Activated B cell treated with CpG ODN at 0.5 μM for 24 hours (primary cell): ENCODE results near the gene SNTA1. TPM values are rescaled to one million over a fixed set of nuclear protein-coding genes. Genes with fewer than 3 reads are reported as not detected.

ENCODE experiments used
- ATAC-seq: fragments of 200-7000 bp; cut with Tn5 transposase; one replicate; pipeline ENCODE4 v1.10.0; 2021; ENCODE audit warnings: low read depth, mild to moderate bottlenecking, moderate library complexity
- CTCF ChIA-PET: fragments of 350-600 bp; sonication (Branson Sonifier 250); formaldehyde crosslinking; loops from one replicate; lab custom pipeline; 2021; ENCODE audit warnings: antibody characterized with exemption; lab: Charles Lee
- POLR2A ChIA-PET: fragments of 350-600 bp; sonication (Branson Sonifier 250); formaldehyde crosslinking; loops from one replicate; lab custom pipeline; 2021; ENCODE audit warnings: antibody characterized with exemption; lab: Charles Lee
- DNase-seq: peaks from one replicate; pipeline ENCODE4 v3.0.0; 2022
- H3K27ac Mint-ChIP-seq: one replicate; pipeline ENCODE4 v1.8.0; 2020; ENCODE audit warnings: mixed read lengths
- H3K27me3 Mint-ChIP-seq: one replicate; pipeline ENCODE4 v1.8.0; 2021; ENCODE audit warnings: mixed read lengths
- H3K36me3 Mint-ChIP-seq: one replicate; pipeline ENCODE4 v1.8.0; 2021; ENCODE audit warnings: low read depth, mixed read lengths
- H3K4me1 Mint-ChIP-seq: one replicate; pipeline ENCODE4 v1.8.0; 2021; ENCODE audit warnings: mixed read lengths
- H3K4me3 Mint-ChIP-seq: one replicate; pipeline ENCODE4 v1.8.0; 2020; ENCODE audit warnings: mild to moderate bottlenecking, mixed read lengths
- H3K9me3 Mint-ChIP-seq: one replicate; pipeline ENCODE4 v1.8.0; 2020; ENCODE audit warnings: mixed read lengths
- intact Hi-C: fragments of 100-400 bp; cut with micrococcal nuclease; formaldehyde crosslinking; loops from one replicate; pipeline ENCODE4 v1.15.1; 2024
- total RNA-seq: library from RNA; stranded (reverse); gene quantifications from 2 replicates; pipeline ENCODE4 v1.2.3, GENCODE V29; 2022
- TF ChIP-seq, protein P1 (sequence below): fragments of 200-600 bp; IDR thresholded peaks from one replicate; pipeline ENCODE4 v1.8.0; 2022; ENCODE audit warnings: antibody characterized with exemption, mild to moderate bottlenecking

SNTA1 gene
- total RNA-seq, 1 donor from 2014 or later, result 2.0 TPM

DNA sequence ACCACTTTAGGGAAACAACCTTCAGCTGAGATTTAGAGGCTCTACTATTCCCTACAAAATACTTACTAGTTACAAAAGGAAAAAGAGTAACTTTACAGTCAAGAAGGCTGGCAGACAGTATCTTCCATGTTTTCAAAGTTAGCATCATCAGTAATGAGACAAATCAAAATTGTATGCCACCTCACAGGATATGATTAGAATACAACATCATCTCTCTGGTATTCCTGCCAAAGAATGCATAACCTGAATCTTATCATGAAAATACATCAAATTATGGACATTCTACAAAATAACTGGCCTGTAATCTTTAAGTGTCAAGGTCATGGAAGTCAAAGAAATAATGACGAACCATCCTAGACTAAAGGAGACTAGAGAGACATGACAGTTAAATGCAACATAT, 80.7 kb downstream of the SNTA1 start:
- Mint-ChIP-seq H3K4me1 (no peaks in the 10 kb centered on the region), H3K27ac (no peak overlapping the region), H3K27me3 (no peaks in the 10 kb centered on the region), H3K4me3 (no peak overlapping the region), H3K36me3 (peaks cover 86% of the 10 kb centered on the region), H3K9me3 (no peaks in the 10 kb centered on the region)
- DNase-seq (no peak), ATAC-seq (no peak)
- TF ChIP-seq, protein P1, sequence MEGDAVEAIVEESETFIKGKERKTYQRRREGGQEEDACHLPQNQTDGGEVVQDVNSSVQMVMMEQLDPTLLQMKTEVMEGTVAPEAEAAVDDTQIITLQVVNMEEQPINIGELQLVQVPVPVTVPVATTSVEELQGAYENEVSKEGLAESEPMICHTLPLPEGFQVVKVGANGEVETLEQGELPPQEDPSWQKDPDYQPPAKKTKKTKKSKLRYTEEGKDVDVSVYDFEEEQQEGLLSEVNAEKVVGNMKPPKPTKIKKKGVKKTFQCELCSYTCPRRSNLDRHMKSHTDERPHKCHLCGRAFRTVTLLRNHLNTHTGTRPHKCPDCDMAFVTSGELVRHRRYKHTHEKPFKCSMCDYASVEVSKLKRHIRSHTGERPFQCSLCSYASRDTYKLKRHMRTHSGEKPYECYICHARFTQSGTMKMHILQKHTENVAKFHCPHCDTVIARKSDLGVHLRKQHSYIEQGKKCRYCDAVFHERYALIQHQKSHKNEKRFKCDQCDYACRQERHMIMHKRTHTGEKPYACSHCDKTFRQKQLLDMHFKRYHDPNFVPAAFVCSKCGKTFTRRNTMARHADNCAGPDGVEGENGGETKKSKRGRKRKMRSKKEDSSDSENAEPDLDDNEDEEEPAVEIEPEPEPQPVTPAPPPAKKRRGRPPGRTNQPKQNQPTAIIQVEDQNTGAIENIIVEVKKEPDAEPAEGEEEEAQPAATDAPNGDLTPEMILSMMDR, result no peak
- ChIA-PET CTCF (no interaction called here), POLR2A (no interaction called here)
- intact Hi-C loops, result no loop called here

DNA sequence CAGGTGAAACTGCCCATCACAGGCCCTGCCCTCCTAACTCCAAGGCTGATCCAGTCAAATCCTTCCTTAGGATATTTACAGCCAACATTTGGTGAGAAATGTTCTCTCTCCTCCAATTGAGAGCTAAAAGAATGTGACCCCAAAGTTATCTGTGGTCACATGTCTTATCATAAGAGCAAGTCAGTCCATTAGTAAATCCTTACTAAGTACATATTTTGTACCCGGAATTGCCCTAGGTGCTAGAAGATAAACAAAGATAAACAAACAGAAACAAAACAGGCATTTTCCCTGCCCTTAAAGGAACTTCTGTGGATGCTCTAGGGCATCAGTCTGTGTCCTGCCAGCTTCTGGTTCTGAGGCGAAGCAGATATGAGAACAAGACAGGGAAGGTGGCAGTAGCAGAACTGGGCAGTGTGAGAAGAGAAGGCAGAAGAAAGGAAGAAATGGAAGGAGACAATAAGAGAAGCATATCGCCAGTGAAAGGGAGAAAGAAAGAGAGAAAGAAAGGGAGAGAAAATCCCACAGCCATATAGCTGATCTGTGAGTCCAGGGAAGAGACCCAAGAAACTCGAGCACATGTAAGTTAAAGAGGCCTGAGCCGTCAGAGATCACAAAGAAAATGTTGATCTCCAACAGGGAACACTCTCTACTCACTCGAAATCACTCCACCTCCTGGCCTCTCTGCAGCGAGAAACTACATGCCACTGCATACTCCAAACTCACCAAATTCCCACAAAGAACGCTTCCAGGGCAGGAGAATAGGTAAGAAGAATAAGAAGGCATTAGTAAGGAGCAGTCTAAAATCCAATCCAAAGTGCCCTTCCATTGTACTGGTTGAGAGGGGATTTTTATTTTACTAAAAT, 83.9 kb downstream of the SNTA1 start:
- intact Hi-C loops, result no loop called here
- Mint-ChIP-seq H3K27me3 (no peaks in the 10 kb centered on the region), H3K4me1 (no peaks in the 10 kb centered on the region), H3K27ac (no peak overlapping the region), H3K4me3 (no peak overlapping the region), H3K36me3 (peaks cover 78% of the 10 kb centered on the region), H3K9me3 (no peaks in the 10 kb centered on the region)
- TF ChIP-seq, protein P1, result no peak
- ChIA-PET CTCF (no interaction called here), POLR2A (no interaction called here)
- DNase-seq (no peak), ATAC-seq (no peak)

Other genes with a start within 250 kb of the SNTA1 start
- gene BPIFA3, start 226.4 kb downstream of the SNTA1 start, total RNA-seq, result not detected in 2 replicates
- not detected in 2 replicates for gene BPIFA1, start 207.8 kb downstream of the SNTA1 start, total RNA-seq
- not detected in 2 replicates for gene BPIFB1, start 160.5 kb downstream of the SNTA1 start, total RNA-seq
- gene CDK5RAP1, start 42.2 kb downstream of the SNTA1 start, total RNA-seq, result 44.2 and 50.5 TPM in 2 replicates
- 13.9 and 15.8 TPM in 2 replicates for gene CBFA2T2, start 46.3 kb upstream of the SNTA1 start, total RNA-seq
- gene C20orf144, start 218.6 kb upstream of the SNTA1 start, total RNA-seq, result 0.20 and 0.27 TPM in 2 replicates
- 2.8 and 3.9 TPM in 2 replicates for gene ACTL10, start 223.2 kb upstream of the SNTA1 start, total RNA-seq
- gene NECAB3, start 230.7 kb upstream of the SNTA1 start, total RNA-seq, result 7.5 and 8.4 TPM in 2 replicates
- 6.7 and 8.9 TPM in 2 replicates for gene E2F1, start 242.6 kb upstream of the SNTA1 start, total RNA-seq